K562 (cell line): Measurements from ENCODE around the gene DUS1L. TPM values are rescaled to one million over a fixed set of nuclear protein-coding genes. Genes with fewer than 3 reads are reported as not detected.

Source experiments
- CCNT2 ChIP-seq: IDR thresholded peaks from 2 replicates; pipeline ENCODE4 v1.6.1; 2011; ENCODE audit warnings: borderline replicate concordance, low read depth, mild to moderate bottlenecking, moderate library complexity, mixed read lengths, low read length; ENCODE audit not compliant: insufficient read length; ENCODE audit errors: extremely low read depth
- EHMT2 ChIP-seq: fragments of 450-650 bp; IDR thresholded peaks from 2 replicates; pipeline ENCODE4 v1.6.1; 2018; ENCODE audit warnings: antibody characterized with exemption
- NEUROD1 ChIP-seq: fragments of 150-350 bp; IDR thresholded peaks from 2 replicates; pipeline ENCODE4 v1.6.1; 2014; ENCODE audit warnings: borderline replicate concordance, low read length, low read depth; ENCODE audit not compliant: partially characterized antibody
- NRF1 ChIP-seq, 2 experiments: fragments of 450-650 bp; IDR thresholded peaks in 1 of 2; conservative IDR thresholded peaks in 1 of 2; 2 replicates each; pipeline ENCODE4 v1.6.1; 2014; ENCODE audit warnings: mild to moderate bottlenecking in 2 of 2
- RB1 ChIP-seq: fragments of 450-650 bp; IDR thresholded peaks from 2 replicates; pipeline ENCODE4 v1.6.1; 2017; ENCODE audit warnings: low read depth, mild to moderate bottlenecking
- ZKSCAN1 ChIP-seq: fragments of 150-350 bp; IDR thresholded peaks from 2 replicates; pipeline ENCODE4 v1.6.1; 2016; ENCODE audit warnings: low read depth, low read length
- ZNF143 ChIP-seq: sonication (generic); formaldehyde crosslinking; IDR thresholded peaks from 2 replicates; pipeline ENCODE4 v1.9.0; 2022; ENCODE audit warnings: mild to moderate bottlenecking, missing genetic modification reagents
- ZNF436 ChIP-seq: fragments of 250-450, 450-650 bp; sonication (Bioruptor Pico); formaldehyde crosslinking; IDR thresholded peaks from 2 replicates; pipeline ENCODE4 v1.7.0; 2020; ENCODE audit warnings: mild to moderate bottlenecking
- polyA plus RNA-seq, 8 experiments: library from polyadenylated mRNA; depleted of rRNA in 4 of 8; stranded (reverse) in 5 of 8; unstranded in 3 of 8; fragments of >200 nt; fragmentation: Nextera tagmentation in 2 of 8; fragmentation: Illumina TruSeq in 1 of 8; extraction: Ambion mirVana in 2 of 8; extraction: Trizol in 1 of 8; gene quantifications; 2 replicates each; pipeline versions ENCODE4 v1.2.1 to v1.2.3, GENCODE V29; 2011 to 2014; ENCODE audit warnings: inconsistent platforms in 1 of 8, missing spikeins in 1 of 8
- total RNA-seq, 7 experiments: library from RNA; depleted of rRNA in 6 of 7; stranded (reverse); fragments of >200 nt in 6 of 7; fragmentation: Illumina TruSeq in 2 of 7; extraction: Trizol in 2 of 7; gene quantifications; 2 replicates each; pipeline versions ENCODE4 v1.2.1 to v1.2.3, GENCODE V29; 2011 to 2021; ENCODE audit warnings: low replicate concordance in 1 of 7
- TF ChIP-seq, protein P1 (sequence below), 3 experiments: fragments of 200-800 bp in 1 of 3; fragments of 250-450 bp in 1 of 3; fragments of 450-650 bp in 1 of 3; sonication (Bioruptor Pico) in 1 of 3; sonication (Bioruptor generic) in 1 of 3; formaldehyde crosslinking in 1 of 3; IDR thresholded peaks; 2 replicates each; pipeline versions ENCODE4 v1.6.1 to v1.8.0; 2016 to 2022; ENCODE audit warnings: mild to moderate bottlenecking in 2 of 3, missing genetic modification characterization in 2 of 3, missing compliant biosample characterization in 1 of 3, moderate library complexity in 1 of 3
- TF ChIP-seq, protein P2 (sequence below): fragments of 150-350 bp; IDR thresholded peaks from 2 replicates; pipeline ENCODE4 v1.6.1; 2014; ENCODE audit warnings: low read depth, mild to moderate bottlenecking, low read length, borderline replicate concordance
- TF ChIP-seq, protein P3 (sequence below): conservative IDR thresholded peaks from 2 replicates; pipeline ENCODE4 v1.6.1; 2011; ENCODE audit warnings: low read depth, mild to moderate bottlenecking, low read length; ENCODE audit not compliant: control insufficient read depth
- TF ChIP-seq, protein P4 (sequence below): sonication (generic); formaldehyde crosslinking; IDR thresholded peaks from 2 replicates; pipeline ENCODE4 v1.8.0; 2022; ENCODE audit warnings: mild to moderate bottlenecking, missing genetic modification reagents
- TF ChIP-seq, protein P5 (sequence below): fragments of 450-650 bp; IDR thresholded peaks from 2 replicates; pipeline ENCODE4 v1.7.1; 2018; ENCODE audit warnings: mild to moderate bottlenecking, low read depth; ENCODE audit not compliant: partially characterized antibody

Gene DUS1L
- total and polyA plus RNA-seq, 9 of the 15 experiments (the other 6 are each of a cell fraction or from before 2014, with no cell fraction given) = 7.8 to 210 (median 83.9) TPM

DNA sequence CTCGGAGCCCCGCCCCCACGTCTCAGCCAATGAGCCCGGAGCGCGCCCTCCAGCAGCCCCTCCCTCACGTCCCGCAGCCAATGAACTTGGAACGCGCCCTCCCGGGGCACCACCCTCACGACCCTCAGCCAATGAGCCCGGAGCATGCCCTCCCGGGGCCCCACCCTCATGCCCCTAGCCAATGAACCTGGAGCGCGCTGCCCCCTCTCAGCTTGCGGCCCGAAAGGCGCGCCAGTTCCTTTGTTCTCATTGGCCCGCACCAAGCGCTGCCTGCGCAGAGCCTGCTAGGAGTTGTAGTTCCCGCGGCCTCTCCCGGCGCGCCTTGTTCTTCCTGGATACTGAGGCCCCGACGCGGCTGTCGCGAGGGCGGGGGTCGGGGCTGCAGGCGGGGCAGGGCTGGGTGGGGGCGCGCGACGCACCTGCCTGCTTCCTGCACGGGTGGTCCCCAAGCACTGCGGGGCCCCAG lies 42.6 kb downstream of the DUS1L start, which contains the start of gene LRRC45 (continued):
- TF ChIP-seq, protein P1, sequence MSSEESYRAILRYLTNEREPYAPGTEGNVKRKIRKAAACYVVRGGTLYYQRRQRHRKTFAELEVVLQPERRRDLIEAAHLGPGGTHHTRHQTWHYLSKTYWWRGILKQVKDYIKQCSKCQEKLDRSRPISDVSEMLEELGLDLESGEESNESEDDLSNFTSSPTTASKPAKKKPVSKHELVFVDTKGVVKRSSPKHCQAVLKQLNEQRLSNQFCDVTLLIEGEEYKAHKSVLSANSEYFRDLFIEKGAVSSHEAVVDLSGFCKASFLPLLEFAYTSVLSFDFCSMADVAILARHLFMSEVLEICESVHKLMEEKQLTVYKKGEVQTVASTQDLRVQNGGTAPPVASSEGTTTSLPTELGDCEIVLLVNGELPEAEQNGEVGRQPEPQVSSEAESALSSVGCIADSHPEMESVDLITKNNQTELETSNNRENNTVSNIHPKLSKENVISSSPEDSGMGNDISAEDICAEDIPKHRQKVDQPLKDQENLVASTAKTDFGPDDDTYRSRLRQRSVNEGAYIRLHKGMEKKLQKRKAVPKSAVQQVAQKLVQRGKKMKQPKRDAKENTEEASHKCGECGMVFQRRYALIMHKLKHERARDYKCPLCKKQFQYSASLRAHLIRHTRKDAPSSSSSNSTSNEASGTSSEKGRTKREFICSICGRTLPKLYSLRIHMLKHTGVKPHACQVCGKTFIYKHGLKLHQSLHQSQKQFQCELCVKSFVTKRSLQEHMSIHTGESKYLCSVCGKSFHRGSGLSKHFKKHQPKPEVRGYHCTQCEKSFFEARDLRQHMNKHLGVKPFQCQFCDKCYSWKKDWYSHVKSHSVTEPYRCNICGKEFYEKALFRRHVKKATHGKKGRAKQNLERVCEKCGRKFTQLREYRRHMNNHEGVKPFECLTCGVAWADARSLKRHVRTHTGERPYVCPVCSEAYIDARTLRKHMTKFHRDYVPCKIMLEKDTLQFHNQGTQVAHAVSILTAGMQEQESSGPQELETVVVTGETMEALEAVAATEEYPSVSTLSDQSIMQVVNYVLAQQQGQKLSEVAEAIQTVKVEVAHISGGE (CRISPR knock-in tag; IDR thresholded peaks at IDR 0.05) = no peak
- peak; percentile 32 for TF ChIP-seq CCNT2
- TF ChIP-seq, protein P2, sequence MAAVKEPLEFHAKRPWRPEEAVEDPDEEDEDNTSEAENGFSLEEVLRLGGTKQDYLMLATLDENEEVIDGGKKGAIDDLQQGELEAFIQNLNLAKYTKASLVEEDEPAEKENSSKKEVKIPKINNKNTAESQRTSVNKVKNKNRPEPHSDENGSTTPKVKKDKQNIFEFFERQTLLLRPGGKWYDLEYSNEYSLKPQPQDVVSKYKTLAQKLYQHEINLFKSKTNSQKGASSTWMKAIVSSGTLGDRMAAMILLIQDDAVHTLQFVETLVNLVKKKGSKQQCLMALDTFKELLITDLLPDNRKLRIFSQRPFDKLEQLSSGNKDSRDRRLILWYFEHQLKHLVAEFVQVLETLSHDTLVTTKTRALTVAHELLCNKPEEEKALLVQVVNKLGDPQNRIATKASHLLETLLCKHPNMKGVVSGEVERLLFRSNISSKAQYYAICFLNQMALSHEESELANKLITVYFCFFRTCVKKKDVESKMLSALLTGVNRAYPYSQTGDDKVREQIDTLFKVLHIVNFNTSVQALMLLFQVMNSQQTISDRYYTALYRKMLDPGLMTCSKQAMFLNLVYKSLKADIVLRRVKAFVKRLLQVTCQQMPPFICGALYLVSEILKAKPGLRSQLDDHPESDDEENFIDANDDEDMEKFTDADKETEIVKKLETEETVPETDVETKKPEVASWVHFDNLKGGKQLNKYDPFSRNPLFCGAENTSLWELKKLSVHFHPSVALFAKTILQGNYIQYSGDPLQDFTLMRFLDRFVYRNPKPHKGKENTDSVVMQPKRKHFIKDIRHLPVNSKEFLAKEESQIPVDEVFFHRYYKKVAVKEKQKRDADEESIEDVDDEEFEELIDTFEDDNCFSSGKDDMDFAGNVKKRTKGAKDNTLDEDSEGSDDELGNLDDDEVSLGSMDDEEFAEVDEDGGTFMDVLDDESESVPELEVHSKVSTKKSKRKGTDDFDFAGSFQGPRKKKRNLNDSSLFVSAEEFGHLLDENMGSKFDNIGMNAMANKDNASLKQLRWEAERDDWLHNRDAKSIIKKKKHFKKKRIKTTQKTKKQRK = peak; percentile 68; the same call in 1 of the 2 replicates
- no peak for TF ChIP-seq ZKSCAN1
- peak; percentile 91 to 92 for TF ChIP-seq NRF1 (conservative IDR thresholded peaks at IDR 0.05 in 1 of 2, IDR thresholded peaks at IDR 0.05 in 1 of 2)
- TF ChIP-seq, protein P3, sequence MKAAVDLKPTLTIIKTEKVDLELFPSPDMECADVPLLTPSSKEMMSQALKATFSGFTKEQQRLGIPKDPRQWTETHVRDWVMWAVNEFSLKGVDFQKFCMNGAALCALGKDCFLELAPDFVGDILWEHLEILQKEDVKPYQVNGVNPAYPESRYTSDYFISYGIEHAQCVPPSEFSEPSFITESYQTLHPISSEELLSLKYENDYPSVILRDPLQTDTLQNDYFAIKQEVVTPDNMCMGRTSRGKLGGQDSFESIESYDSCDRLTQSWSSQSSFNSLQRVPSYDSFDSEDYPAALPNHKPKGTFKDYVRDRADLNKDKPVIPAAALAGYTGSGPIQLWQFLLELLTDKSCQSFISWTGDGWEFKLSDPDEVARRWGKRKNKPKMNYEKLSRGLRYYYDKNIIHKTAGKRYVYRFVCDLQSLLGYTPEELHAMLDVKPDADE = 0 out of 2 replicates have a peak, but pooled peaks have one; percentile 58
- TF ChIP-seq, protein P4, sequence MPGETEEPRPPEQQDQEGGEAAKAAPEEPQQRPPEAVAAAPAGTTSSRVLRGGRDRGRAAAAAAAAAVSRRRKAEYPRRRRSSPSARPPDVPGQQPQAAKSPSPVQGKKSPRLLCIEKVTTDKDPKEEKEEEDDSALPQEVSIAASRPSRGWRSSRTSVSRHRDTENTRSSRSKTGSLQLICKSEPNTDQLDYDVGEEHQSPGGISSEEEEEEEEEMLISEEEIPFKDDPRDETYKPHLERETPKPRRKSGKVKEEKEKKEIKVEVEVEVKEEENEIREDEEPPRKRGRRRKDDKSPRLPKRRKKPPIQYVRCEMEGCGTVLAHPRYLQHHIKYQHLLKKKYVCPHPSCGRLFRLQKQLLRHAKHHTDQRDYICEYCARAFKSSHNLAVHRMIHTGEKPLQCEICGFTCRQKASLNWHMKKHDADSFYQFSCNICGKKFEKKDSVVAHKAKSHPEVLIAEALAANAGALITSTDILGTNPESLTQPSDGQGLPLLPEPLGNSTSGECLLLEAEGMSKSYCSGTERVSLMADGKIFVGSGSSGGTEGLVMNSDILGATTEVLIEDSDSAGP (CRISPR knock-in tag) = no peak
- TF ChIP-seq, protein P5, sequence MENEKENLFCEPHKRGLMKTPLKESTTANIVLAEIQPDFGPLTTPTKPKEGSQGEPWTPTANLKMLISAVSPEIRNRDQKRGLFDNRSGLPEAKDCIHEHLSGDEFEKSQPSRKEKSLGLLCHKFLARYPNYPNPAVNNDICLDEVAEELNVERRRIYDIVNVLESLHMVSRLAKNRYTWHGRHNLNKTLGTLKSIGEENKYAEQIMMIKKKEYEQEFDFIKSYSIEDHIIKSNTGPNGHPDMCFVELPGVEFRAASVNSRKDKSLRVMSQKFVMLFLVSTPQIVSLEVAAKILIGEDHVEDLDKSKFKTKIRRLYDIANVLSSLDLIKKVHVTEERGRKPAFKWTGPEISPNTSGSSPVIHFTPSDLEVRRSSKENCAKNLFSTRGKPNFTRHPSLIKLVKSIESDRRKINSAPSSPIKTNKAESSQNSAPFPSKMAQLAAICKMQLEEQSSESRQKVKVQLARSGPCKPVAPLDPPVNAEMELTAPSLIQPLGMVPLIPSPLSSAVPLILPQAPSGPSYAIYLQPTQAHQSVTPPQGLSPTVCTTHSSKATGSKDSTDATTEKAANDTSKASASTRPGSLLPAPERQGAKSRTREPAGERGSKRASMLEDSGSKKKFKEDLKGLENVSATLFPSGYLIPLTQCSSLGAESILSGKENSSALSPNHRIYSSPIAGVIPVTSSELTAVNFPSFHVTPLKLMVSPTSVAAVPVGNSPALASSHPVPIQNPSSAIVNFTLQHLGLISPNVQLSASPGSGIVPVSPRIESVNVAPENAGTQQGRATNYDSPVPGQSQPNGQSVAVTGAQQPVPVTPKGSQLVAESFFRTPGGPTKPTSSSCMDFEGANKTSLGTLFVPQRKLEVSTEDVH = peak; percentile 42
- no peak for TF ChIP-seq ZNF436 (CRISPR knock-in tag)
- peak; percentile 96 for TF ChIP-seq NEUROD1
- TF ChIP-seq EHMT2 = no peak
- peak; percentile 86 for TF ChIP-seq ZNF143 (CRISPR knock-in tag)
- TF ChIP-seq RB1 = peak; percentile 25; the same call in 1 of the 2 replicates
